H9 (cell line): ENCODE results near the gene ERC2. TPM values are rescaled to one million over a fixed set of nuclear protein-coding genes. Genes with fewer than 3 reads are reported as not detected.

ENCODE experiments used
- DNase-seq: peaks from one replicate; pipeline ENCODE4 v3.0.0-alpha.2; 2017
- H2AFZ ChIP-seq: one replicate; pipeline ENCODE4 v1.6.1; 2013; ENCODE audit warnings: mild to moderate bottlenecking, low read length, control low read depth, moderate library complexity
- H2AK5ac ChIP-seq: 2 replicates; pipeline ENCODE4 v1.6.1; 2013; ENCODE audit warnings: low read length, control low read depth, mixed read lengths; ENCODE audit not compliant: insufficient read length
- H2BK120ac ChIP-seq: one replicate; pipeline ENCODE4 v1.6.1; 2013; ENCODE audit warnings: low read depth, mild to moderate bottlenecking, low read length, control low read depth, inconsistent platforms; ENCODE audit not compliant: poor library complexity, severe bottlenecking
- H2BK12ac ChIP-seq: 2 replicates; pipeline ENCODE4 v1.6.1; 2013; ENCODE audit warnings: low read length, control low read depth, mixed read lengths, low read depth; ENCODE audit not compliant: insufficient read length
- H2BK15ac ChIP-seq: 2 replicates; pipeline ENCODE4 v1.6.1; 2013; ENCODE audit warnings: low read depth, low read length, control low read depth
- H2BK20ac ChIP-seq: one replicate; pipeline ENCODE4 v1.6.1; 2013; ENCODE audit warnings: low read depth, mild to moderate bottlenecking, low read length, control low read depth, inconsistent platforms; ENCODE audit not compliant: poor library complexity, severe bottlenecking
- H2BK5ac ChIP-seq: 2 replicates; pipeline ENCODE4 v1.6.1; 2013; ENCODE audit warnings: low read length, control low read depth, mixed read lengths; ENCODE audit not compliant: insufficient read length
- H3K14ac ChIP-seq: 2 replicates; pipeline ENCODE4 v1.6.1; 2013; ENCODE audit warnings: low read length, control low read depth; ENCODE audit not compliant: insufficient read depth
- H3K18ac ChIP-seq: 2 replicates; pipeline ENCODE4 v1.6.1; 2013; ENCODE audit warnings: low read depth, mild to moderate bottlenecking, mixed read lengths, low read length, control low read depth; ENCODE audit not compliant: insufficient read length
- H3K23ac ChIP-seq: 2 replicates; pipeline ENCODE4 v1.6.1; 2013; ENCODE audit warnings: low read length, control low read depth, mixed read lengths, low read depth; ENCODE audit not compliant: insufficient read length
- H3K23me2 ChIP-seq: 2 replicates; pipeline ENCODE4 v1.6.1; 2013; ENCODE audit warnings: low read depth, mild to moderate bottlenecking, mixed read lengths, low read length, control low read depth; ENCODE audit not compliant: insufficient read length, poor library complexity, severe bottlenecking
- H3K27ac ChIP-seq: 2 replicates; pipeline ENCODE4 v1.5.1; 2013; ENCODE audit warnings: low read length, control low read depth, mixed read lengths, low read depth; ENCODE audit not compliant: insufficient read length
- H3K27me3 ChIP-seq: 2 replicates; pipeline ENCODE4 v1.6.1; 2013; ENCODE audit warnings: low read length, control low read depth, inconsistent platforms; ENCODE audit not compliant: insufficient read depth
- H3K4ac ChIP-seq: 2 replicates; pipeline ENCODE4 v1.6.1; 2013; ENCODE audit warnings: low read depth, mild to moderate bottlenecking, control low read depth, inconsistent platforms, low read length, moderate library complexity
- H3K4me1 ChIP-seq: 2 replicates; pipeline ENCODE4 v1.6.1; 2013; ENCODE audit warnings: low read length, control low read depth, inconsistent platforms; ENCODE audit not compliant: insufficient read depth
- H3K4me2 ChIP-seq: 2 replicates; pipeline ENCODE4 v1.6.1; 2013; ENCODE audit warnings: low read length, control low read depth, mixed read lengths; ENCODE audit not compliant: insufficient read length, insufficient read depth
- H3K56ac ChIP-seq: 2 replicates; pipeline ENCODE4 v1.6.1; 2013; ENCODE audit warnings: low read depth, mild to moderate bottlenecking, mixed read lengths, low read length, control low read depth; ENCODE audit not compliant: insufficient read length
- H3K79me1 ChIP-seq: 2 replicates; pipeline ENCODE4 v1.6.1; 2013; ENCODE audit warnings: low read depth, mild to moderate bottlenecking, moderate library complexity, low read length, control low read depth, inconsistent platforms; ENCODE audit not compliant: insufficient read depth, poor library complexity, severe bottlenecking
- H3K79me2 ChIP-seq: 2 replicates; pipeline ENCODE4 v1.6.1; 2013; ENCODE audit warnings: low read length, control low read depth, inconsistent platforms; ENCODE audit not compliant: insufficient read depth
- H3K9ac ChIP-seq: 2 replicates; pipeline ENCODE4 v1.6.1; 2013; ENCODE audit warnings: low read length, control low read depth, mixed read lengths; ENCODE audit not compliant: insufficient read length; ENCODE audit errors: extremely low read depth
- H3K9me3 ChIP-seq: one replicate; pipeline ENCODE4 v1.6.1; 2013; ENCODE audit warnings: low read depth, low read length, inconsistent platforms; ENCODE audit not compliant: control insufficient read depth
- H3T11ph ChIP-seq: one replicate; pipeline ENCODE4 v1.6.1; 2013; ENCODE audit warnings: mild to moderate bottlenecking, low read length, control low read depth, inconsistent platforms
- H4K20me1 ChIP-seq: one replicate; pipeline ENCODE4 v1.6.1; 2013; ENCODE audit not compliant: control insufficient read depth, insufficient read length, insufficient read depth
- H4K5ac ChIP-seq: 2 replicates; pipeline ENCODE4 v1.6.1; 2013; ENCODE audit warnings: low read depth, mild to moderate bottlenecking, mixed read lengths, low read length, control low read depth; ENCODE audit not compliant: insufficient read length
- H4K8ac ChIP-seq: replicated peaks from 2 replicates; pipeline ENCODE4 v1.6.1; 2013; ENCODE audit warnings: low read length, control low read depth, mixed read lengths, low read depth; ENCODE audit not compliant: insufficient read length
- H4K91ac ChIP-seq: 2 replicates; pipeline ENCODE4 v1.6.1; 2013; ENCODE audit warnings: low read depth, mild to moderate bottlenecking, moderate library complexity, mixed read lengths, low read length, control low read depth; ENCODE audit not compliant: insufficient read length
- H3K27ac Mint-ChIP-seq, 3 experiments: 2 replicates in 2 of 3; 3 replicates in 1 of 3; pipeline ENCODE4 v1.8.0; 2020 to 2021; ENCODE audit warnings: mixed read lengths in 3 of 3, mild to moderate bottlenecking in 1 of 3, moderate library complexity in 1 of 3
- H3K27me3 Mint-ChIP-seq: 2 replicates; pipeline ENCODE4 v1.8.0; 2021; ENCODE audit warnings: low read depth, mild to moderate bottlenecking, moderate library complexity, mixed read lengths
- H3K36me3 Mint-ChIP-seq, 3 experiments: 2 replicates in 2 of 3; 3 replicates in 1 of 3; pipeline ENCODE4 v1.8.0; 2020 to 2021; ENCODE audit warnings: low read depth in 3 of 3, mixed read lengths in 3 of 3; ENCODE audit not compliant: insufficient read depth in 1 of 3
- H3K4me1 Mint-ChIP-seq, 2 experiments: 2 replicates each; pipeline ENCODE4 v1.8.0; 2020; ENCODE audit warnings: mixed read lengths in 2 of 2
- H3K4me3 Mint-ChIP-seq, 2 experiments: 2 replicates in 1 of 2; 3 replicates in 1 of 2; pipeline ENCODE4 v1.8.0; 2020 to 2021; ENCODE audit warnings: mild to moderate bottlenecking in 2 of 2, mixed read lengths in 2 of 2, moderate library complexity in 1 of 2
- H3K9me3 Mint-ChIP-seq, 2 experiments: 2 replicates in 1 of 2; 3 replicates in 1 of 2; pipeline ENCODE4 v1.8.0; 2020; ENCODE audit warnings: mild to moderate bottlenecking in 2 of 2, mixed read lengths in 2 of 2, moderate library complexity in 1 of 2
- WGBS: extraction: QIAGEN DNeasy Blood & Tissue Kit; methylation state at CpG from one replicate; pipeline ENCODE4 v1.1.7; 2013; ENCODE audit warnings: missing lambda C conversion rate, low lambda C conversion rate, mixed read lengths; ENCODE audit not compliant: insufficient read length; ENCODE audit errors: extremely low coverage; 5-methylcytosine and 5-hydroxymethylcytosine counted together
- total RNA-seq: library from RNA; stranded (reverse); gene quantifications from 2 replicates; pipeline ENCODE4 v1.2.1, GENCODE V29; 2021
- TF ChIP-seq, protein P1 (sequence below): fragments of 200-600 bp; sonication (generic); conservative IDR thresholded peaks from 3 replicates; pipeline ENCODE4 v1.8.0; 2021; ENCODE audit warnings: antibody characterized with exemption, mild to moderate bottlenecking

Gene ERC2
- total RNA-seq, 1 experiment from 2014 or later = 15.4 TPM

DNA sequence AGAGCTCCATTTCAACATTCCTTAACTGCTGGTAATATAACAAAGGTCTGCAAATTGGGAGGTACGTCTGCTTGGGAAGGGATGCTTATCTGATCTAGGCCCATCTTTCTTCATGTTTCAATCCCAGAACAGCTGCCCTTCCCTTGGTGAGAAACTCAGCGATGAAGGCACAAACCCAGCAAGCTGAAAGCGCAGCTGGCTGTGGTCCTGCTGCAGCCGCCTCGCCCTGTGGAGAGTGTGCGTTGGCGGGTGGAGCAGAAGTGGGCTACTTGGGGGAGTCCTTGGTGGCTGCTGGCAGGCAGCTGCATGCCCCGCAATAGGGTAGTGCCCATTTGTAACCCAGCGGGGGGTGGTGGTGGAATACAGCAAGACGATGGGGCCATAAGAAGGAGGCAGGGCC, 820.6 kb downstream of the ERC2 start:
- Histone ChIP-seq H4K8ac (no peak overlapping the region), H3K23ac (no peak overlapping the region), H2BK20ac (no peak overlapping the region), H3K79me1 (no peaks in the 10 kb centered on the region), H2BK120ac (no peak overlapping the region), H3K18ac (no peak overlapping the region), H3K4me1 (peaks cover 21% of the 10 kb centered on the region; the same call in 1 of the 2 replicates), H3K9me3 (no peaks in the 10 kb centered on the region), H3K27me3 (no peaks in the 10 kb centered on the region), H3T11ph (no peak overlapping the region), H3K23me2 (no peaks in the 10 kb centered on the region), H4K20me1 (no peaks in the 10 kb centered on the region), H2AFZ (no peak overlapping the region), H4K5ac (no peak overlapping the region), H3K79me2 (no peaks in the 10 kb centered on the region), H2BK5ac (no peak overlapping the region), H3K4me2 (no peak overlapping the region), H3K14ac (no peak overlapping the region), H3K4ac (no peak overlapping the region), H3K9ac (no peak overlapping the region), H2AK5ac (no peak overlapping the region), H3K56ac (no peak overlapping the region), H2BK15ac (no peak overlapping the region), H3K27ac (peak overlapping the region; percentile 58), H4K91ac (no peak overlapping the region), H2BK12ac (no peak overlapping the region)
- Mint-ChIP-seq H3K4me3 (no peak overlapping the region; a peak in 1 of 5 replicates), H3K27me3 (peaks cover 6% of the 10 kb centered on the region), H3K4me1 (peaks cover 52 to 60% of the 10 kb centered on the region in 2 experiments), H3K36me3 (no peaks in the 10 kb centered on the region), H3K27ac (peak overlapping the region in 2 of 3 experiments; percentile 31 to 96; a peak in 1 of 7 replicates), H3K9me3 (no peaks in the 10 kb centered on the region)
- no peak for DNase-seq
- no CpG with 5 or more reads among the region's 10 CpGs for whole genome bisulfite sequencing
- TF ChIP-seq, protein P1, sequence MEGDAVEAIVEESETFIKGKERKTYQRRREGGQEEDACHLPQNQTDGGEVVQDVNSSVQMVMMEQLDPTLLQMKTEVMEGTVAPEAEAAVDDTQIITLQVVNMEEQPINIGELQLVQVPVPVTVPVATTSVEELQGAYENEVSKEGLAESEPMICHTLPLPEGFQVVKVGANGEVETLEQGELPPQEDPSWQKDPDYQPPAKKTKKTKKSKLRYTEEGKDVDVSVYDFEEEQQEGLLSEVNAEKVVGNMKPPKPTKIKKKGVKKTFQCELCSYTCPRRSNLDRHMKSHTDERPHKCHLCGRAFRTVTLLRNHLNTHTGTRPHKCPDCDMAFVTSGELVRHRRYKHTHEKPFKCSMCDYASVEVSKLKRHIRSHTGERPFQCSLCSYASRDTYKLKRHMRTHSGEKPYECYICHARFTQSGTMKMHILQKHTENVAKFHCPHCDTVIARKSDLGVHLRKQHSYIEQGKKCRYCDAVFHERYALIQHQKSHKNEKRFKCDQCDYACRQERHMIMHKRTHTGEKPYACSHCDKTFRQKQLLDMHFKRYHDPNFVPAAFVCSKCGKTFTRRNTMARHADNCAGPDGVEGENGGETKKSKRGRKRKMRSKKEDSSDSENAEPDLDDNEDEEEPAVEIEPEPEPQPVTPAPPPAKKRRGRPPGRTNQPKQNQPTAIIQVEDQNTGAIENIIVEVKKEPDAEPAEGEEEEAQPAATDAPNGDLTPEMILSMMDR = no peak
